HepG2 (cell line): ENCODE measurements around the gene VPS26B.

Experiments
- AFF4 ChIP-seq: sonication (generic); formaldehyde crosslinking; IDR thresholded peaks from 2 replicates; pipeline ENCODE4 v1.4.0; 2020; ENCODE audit warnings: missing genetic modification reagents
- EZH2 ChIP-seq: conservative IDR thresholded peaks from 2 replicates; pipeline ENCODE4 v1.6.1; 2012; ENCODE audit warnings: mild to moderate bottlenecking, low read depth, low read length, moderate library complexity
- ZNF737 ChIP-seq: sonication (generic); formaldehyde crosslinking; IDR thresholded peaks from 2 replicates; pipeline ENCODE4 v1.5.0; 2020; ENCODE audit warnings: missing genetic modification reagents, mild to moderate bottlenecking, borderline replicate concordance

- TF ChIP-seq AFF4 (CRISPR knock-in tag) (no peak), ZNF737 (no peak), EZH2 (no peak)
Observed at GRCh38 chr11:134283461-134284230, 59.2 kb downstream of the VPS26B start.
